T-helper 2 cell treated with Interferon-gamma antibody and Interleukin-4, amounts not matched to agents 100 ng/mL and 5 ng/mL, for 36 hours (primary cell): Measurements from ENCODE around the gene RNU1-4. TPM values are rescaled to one million over a fixed set of nuclear protein-coding genes. Genes with fewer than 3 reads are reported as not detected.

Source experiments
- total RNA-seq: library from RNA; stranded (reverse); gene quantifications from 2 replicates; pipeline ENCODE4 v1.2.3, GENCODE V29; 2022

Gene RNU1-4
- total RNA-seq, 1 donor from 2014 or later, result 2,343 TPM

Other genes with a start within 250 kb of the RNU1-4 start
- gene RNU1-1, start 226.2 kb upstream of the RNU1-4 start, total RNA-seq, result 2,343 and 2,397 TPM in 2 replicates
- 4.0 and 4.1 TPM in 2 replicates for gene NBPF1, start 127.0 kb upstream of the RNU1-4 start, total RNA-seq
- 2,343 and 2,397 TPM in 2 replicates for gene RNU1-3, start 73.6 kb upstream of the RNU1-4 start, total RNA-seq
- 2,343 and 2,397 TPM in 2 replicates for gene RNU1-2, start 155.5 kb downstream of the RNU1-4 start, total RNA-seq
- gene CROCC, start 181.4 kb downstream of the RNU1-4 start, total RNA-seq, result 25.5 and 26.1 TPM in 2 replicates
- gene MFAP2, start 240.1 kb downstream of the RNU1-4 start, total RNA-seq, result not detected in 2 replicates